ENCODE measurements around the gene EIF4E1B.

EIF4E1B gene

GRCh38 chr5:176616511-176616910 is 14.0 kb upstream of the EIF4E1B start:
- Histone ChIP-seq H3K9ac (ENCODE audit: low read length) (no peak overlapping the region), H3K23ac (ENCODE audit: low read length) (no peak overlapping the region), H2AK5ac (ENCODE audit: low read length) (no peak overlapping the region), H4K8ac (ENCODE audit: low read depth, low read length) (no peak overlapping the region), H2AFZ (ENCODE audit: insufficient read depth, low read length, poor library complexity) (no peak overlapping the region), H3K4me3 (ENCODE audit: low read depth, low read length) (no peak overlapping the region), H4K91ac (ENCODE audit: low read depth, low read length) (no peak overlapping the region), H3K4ac (ENCODE audit: low read depth, low read length) (no peak overlapping the region), H3K9me3 (ENCODE audit: insufficient read depth, low read depth, low read length) (peaks cover 18% of the 10 kb centered on the region), H2BK5ac (ENCODE audit: low read depth, low read length, poor library complexity) (no peak overlapping the region), H4K12ac (ENCODE audit: low read depth, low read length) (no peak overlapping the region), H3K79me1 (ENCODE audit: low read length) (no peaks in the 10 kb centered on the region), H3K79me2 (ENCODE audit: control insufficient read depth, insufficient read depth, low read length, poor library complexity) (no peaks in the 10 kb centered on the region), H3K4me2 (ENCODE audit: low read length) (no peak overlapping the region), H3K36me3 (ENCODE audit: control insufficient read depth in 1 of 2, insufficient read depth in 2 of 2, low read length in 2 of 2) (no peaks in the 10 kb centered on the region), H3K27me3 (ENCODE audit: insufficient read depth, low read length) (peaks cover 30% of the 10 kb centered on the region), H3K27ac (ENCODE audit: low read depth, low read length) (no peak overlapping the region), H2BK12ac (ENCODE audit: low read length) (no peak overlapping the region), H2BK120ac (ENCODE audit: insufficient read depth, low read length, poor library complexity) (no peak overlapping the region), H3K18ac (ENCODE audit: low read length) (no peak overlapping the region), H3K14ac (ENCODE audit: low read length) (no peak overlapping the region), H3K4me1 (ENCODE audit: control insufficient read depth in 1 of 2, insufficient read depth in 2 of 2, low read length in 2 of 2) (no peaks in the 10 kb centered on the region)
- DNase-seq: no peak
- no CpG with 5 or more reads among the region's 7 CpGs for WGBS (ENCODE audit: extremely low coverage, insufficient coverage, insufficient read length)

GRCh38 chr5:176618783-176619182 is 11.7 kb upstream of the EIF4E1B start:
- WGBS (ENCODE audit: extremely low coverage, insufficient coverage, insufficient read length): no CpG with 5 or more reads among the region's 19 CpGs

GRCh38 chr5:176619203-176619568 is 11.3 kb upstream of the EIF4E1B start:
- Histone ChIP-seq H2BK120ac (ENCODE audit: insufficient read depth, low read length, poor library complexity) (no peak overlapping the region), H3K4me2 (ENCODE audit: low read length) (peak overlapping the region; percentile 1), H2AK5ac (ENCODE audit: low read length) (no peak overlapping the region), H3K9me3 (ENCODE audit: insufficient read depth, low read depth, low read length) (peaks cover 18% of the 10 kb centered on the region), H4K91ac (ENCODE audit: low read depth, low read length) (no peak overlapping the region), H3K27ac (ENCODE audit: low read depth, low read length) (no peak overlapping the region), H3K9ac (ENCODE audit: low read length) (no peak overlapping the region), H3K14ac (ENCODE audit: low read length) (no peak overlapping the region), H3K79me1 (ENCODE audit: low read length) (no peaks in the 10 kb centered on the region), H3K4me3 (ENCODE audit: low read depth, low read length) (no peak overlapping the region), H3K23ac (ENCODE audit: low read length) (no peak overlapping the region), H3K18ac (ENCODE audit: low read length) (no peak overlapping the region), H3K4ac (ENCODE audit: low read depth, low read length) (no peak overlapping the region), H3K79me2 (ENCODE audit: control insufficient read depth, insufficient read depth, low read length, poor library complexity) (no peaks in the 10 kb centered on the region), H4K12ac (ENCODE audit: low read depth, low read length) (no peak overlapping the region), H4K8ac (ENCODE audit: low read depth, low read length) (no peak overlapping the region), H3K27me3 (ENCODE audit: insufficient read depth, low read length) (peaks cover 30% of the 10 kb centered on the region), H2BK12ac (ENCODE audit: low read length) (no peak overlapping the region), H3K4me1 (ENCODE audit: control insufficient read depth in 1 of 2, insufficient read depth in 2 of 2, low read length in 2 of 2) (no peaks in the 10 kb centered on the region), H3K36me3 (ENCODE audit: control insufficient read depth in 1 of 2, insufficient read depth in 2 of 2, low read length in 2 of 2) (no peaks in the 10 kb centered on the region), H2BK5ac (ENCODE audit: low read depth, low read length, poor library complexity) (no peak overlapping the region), H2AFZ (ENCODE audit: insufficient read depth, low read length, poor library complexity) (no peak overlapping the region)
- no peak for DNase-seq
- WGBS (ENCODE audit: extremely low coverage, insufficient coverage, insufficient read length): no CpG with 5 or more reads among the region's 31 CpGs

More at GRCh38 chr5:176618783-176619182, 11.7 kb upstream of the EIF4E1B start:
- Histone ChIP-seq H2AK5ac (ENCODE audit: low read length) (no peak overlapping the region), H3K36me3 (ENCODE audit: control insufficient read depth in 1 of 2, insufficient read depth in 2 of 2, low read length in 2 of 2) (no peaks in the 10 kb centered on the region), H3K14ac (ENCODE audit: low read length) (no peak overlapping the region), H3K18ac (ENCODE audit: low read length) (no peak overlapping the region), H3K4me3 (ENCODE audit: low read depth, low read length) (no peak overlapping the region), H2BK12ac (ENCODE audit: low read length) (no peak overlapping the region), H3K9me3 (ENCODE audit: insufficient read depth, low read depth, low read length) (peaks cover 18% of the 10 kb centered on the region), H2BK5ac (ENCODE audit: low read depth, low read length, poor library complexity) (no peak overlapping the region), H2AFZ (ENCODE audit: insufficient read depth, low read length, poor library complexity) (no peak overlapping the region), H2BK120ac (ENCODE audit: insufficient read depth, low read length, poor library complexity) (no peak overlapping the region), H3K27me3 (ENCODE audit: insufficient read depth, low read length) (peaks cover 30% of the 10 kb centered on the region), H3K79me2 (ENCODE audit: control insufficient read depth, insufficient read depth, low read length, poor library complexity) (no peaks in the 10 kb centered on the region), H3K4me2 (ENCODE audit: low read length) (no peak overlapping the region), H3K79me1 (ENCODE audit: low read length) (no peaks in the 10 kb centered on the region), H3K27ac (ENCODE audit: low read depth, low read length) (no peak overlapping the region), H3K23ac (ENCODE audit: low read length) (no peak overlapping the region), H3K4me1 (ENCODE audit: control insufficient read depth in 1 of 2, insufficient read depth in 2 of 2, low read length in 2 of 2) (no peaks in the 10 kb centered on the region), H3K9ac (ENCODE audit: low read length) (no peak overlapping the region), H4K12ac (ENCODE audit: low read depth, low read length) (no peak overlapping the region), H4K8ac (ENCODE audit: low read depth, low read length) (no peak overlapping the region), H4K91ac (ENCODE audit: low read depth, low read length) (no peak overlapping the region), H3K4ac (ENCODE audit: low read depth, low read length) (no peak overlapping the region)
- no peak for DNase-seq

- WGBS (ENCODE audit: extremely low coverage, insufficient coverage, insufficient read length): no CpG with 5 or more reads among the region's 59 CpGs
- peaks cover 30% of the 10 kb centered on the region for H3K27me3 ChIP-seq (ENCODE audit: insufficient read depth, low read length)
- H3K9ac ChIP-seq (ENCODE audit: low read length): no peak overlapping the region
Observed at GRCh38 chr5:176619569-176620332, 10.7 kb upstream of the EIF4E1B start.

More at GRCh38 chr5:176619569-176620332, 10.7 kb upstream of the EIF4E1B start:
- Histone ChIP-seq H4K12ac (ENCODE audit: low read depth, low read length) (no peak overlapping the region), H2BK5ac (ENCODE audit: low read depth, low read length, poor library complexity) (no peak overlapping the region), H3K18ac (ENCODE audit: low read length) (no peak overlapping the region), H3K79me1 (ENCODE audit: low read length) (no peaks in the 10 kb centered on the region), H3K36me3 (ENCODE audit: control insufficient read depth in 1 of 2, insufficient read depth in 2 of 2, low read length in 2 of 2) (no peaks in the 10 kb centered on the region), H3K79me2 (ENCODE audit: control insufficient read depth, insufficient read depth, low read length, poor library complexity) (no peaks in the 10 kb centered on the region), H3K4me3 (ENCODE audit: low read depth, low read length) (no peak overlapping the region), H3K4me2 (ENCODE audit: low read length) (peak overlapping the region; percentile 1), H4K91ac (ENCODE audit: low read depth, low read length) (no peak overlapping the region), H2AFZ (ENCODE audit: insufficient read depth, low read length, poor library complexity) (no peak overlapping the region), H3K4me1 (ENCODE audit: control insufficient read depth in 1 of 2, insufficient read depth in 2 of 2, low read length in 2 of 2) (no peaks in the 10 kb centered on the region), H2BK12ac (ENCODE audit: low read length) (no peak overlapping the region), H3K14ac (ENCODE audit: low read length) (no peak overlapping the region), H4K8ac (ENCODE audit: low read depth, low read length) (no peak overlapping the region), H2BK120ac (ENCODE audit: insufficient read depth, low read length, poor library complexity) (no peak overlapping the region), H3K23ac (ENCODE audit: low read length) (no peak overlapping the region), H2AK5ac (ENCODE audit: low read length) (no peak overlapping the region), H3K9me3 (ENCODE audit: insufficient read depth, low read depth, low read length) (peaks cover 18% of the 10 kb centered on the region), H3K27ac (ENCODE audit: low read depth, low read length) (no peak overlapping the region), H3K4ac (ENCODE audit: low read depth, low read length) (no peak overlapping the region)
- DNase-seq: no peak

All from trophoblast cell (in vitro differentiated cells and primary cell).